AG09319 (cell line): Measurements from ENCODE around the gene KBTBD3.
"Not testable (repeated sequence)": the region's sequence is repeated elsewhere in the genome, so short reads cannot be mapped to it uniquely, and the experiment has no call there.

Experiments used
- DNase-seq: peaks from one replicate; pipeline ENCODE4 v3.0.0-alpha.2; 2010; ENCODE audit warnings: low read depth; ENCODE audit errors: extremely low read depth
- CTCF ChIP-seq: IDR thresholded peaks from 2 replicates; pipeline ENCODE4 v1.5.1; 2011; ENCODE audit warnings: low read depth, mild to moderate bottlenecking, inconsistent platforms, low read length, moderate library complexity

KBTBD3 gene

GRCh38 chr11:106017093-106017492 is 60.1 kb downstream of the KBTBD3 start:
- TF ChIP-seq CTCF, result no peak
- no peak for DNase-seq

- no peak for DNase-seq
- no peak for TF ChIP-seq CTCF
Measured at GRCh38 chr11:106015066-106015465, 62.1 kb downstream of the KBTBD3 start.

- no peak for DNase-seq
- no peak for TF ChIP-seq CTCF
Measured at GRCh38 chr11:106014620-106015019, 62.5 kb downstream of the KBTBD3 start.

GRCh38 chr11:106014035-106014434 is 63.1 kb downstream of the KBTBD3 start:
- DNase-seq, result no peak
- TF ChIP-seq CTCF, result no peak

GRCh38 chr11:106012744-106013143 is 64.4 kb downstream of the KBTBD3 start:
- no peak for DNase-seq
- no peak for TF ChIP-seq CTCF

GRCh38 chr11:106011481-106011880 is 65.7 kb downstream of the KBTBD3 start:
- DNase-seq, result no peak
- TF ChIP-seq CTCF, result no peak

- DNase-seq, result not testable (repeated sequence)
Measured at GRCh38 chr11:106003094-106003493, 74.1 kb downstream of the KBTBD3 start.

- TF ChIP-seq CTCF, result no peak
Measured at GRCh38 chr11:106001304-106002012, 75.7 kb downstream of the KBTBD3 start.

More at GRCh38 chr11:106001304-106002012, 75.7 kb downstream of the KBTBD3 start:
- DNase-seq, result no peak
